Raji (cell line): ENCODE measurements around the gene EFEMP1.

Experiments
- POLR2A ChIP-seq: IDR thresholded peaks from 2 replicates; pipeline ENCODE4 v1.6.1; 2011; ENCODE audit warnings: low read depth, low read length, control low read depth; ENCODE audit not compliant: insufficient read depth

Gene EFEMP1

DNA sequence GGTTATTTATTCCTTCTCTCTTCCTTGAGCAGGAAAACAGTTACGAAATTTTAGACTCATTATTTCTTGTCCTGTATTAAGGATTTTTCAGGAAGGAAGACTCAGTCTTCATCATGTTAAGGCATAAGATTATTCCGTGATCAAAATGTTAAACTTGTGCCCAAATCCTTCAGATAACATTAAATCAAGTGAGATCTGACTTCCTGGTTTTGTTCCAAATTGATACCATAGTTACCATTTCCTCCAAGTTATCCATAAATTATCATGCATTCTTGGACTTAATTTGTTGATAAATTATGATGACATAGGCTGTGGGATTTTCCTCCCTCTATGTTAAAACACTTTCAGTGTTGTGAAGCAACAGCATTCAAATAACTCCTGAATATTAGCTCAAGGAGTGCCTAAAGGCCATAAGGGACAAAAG is 31.9 kb downstream of the EFEMP1 start:
- no peak for TF ChIP-seq POLR2A

DNA sequence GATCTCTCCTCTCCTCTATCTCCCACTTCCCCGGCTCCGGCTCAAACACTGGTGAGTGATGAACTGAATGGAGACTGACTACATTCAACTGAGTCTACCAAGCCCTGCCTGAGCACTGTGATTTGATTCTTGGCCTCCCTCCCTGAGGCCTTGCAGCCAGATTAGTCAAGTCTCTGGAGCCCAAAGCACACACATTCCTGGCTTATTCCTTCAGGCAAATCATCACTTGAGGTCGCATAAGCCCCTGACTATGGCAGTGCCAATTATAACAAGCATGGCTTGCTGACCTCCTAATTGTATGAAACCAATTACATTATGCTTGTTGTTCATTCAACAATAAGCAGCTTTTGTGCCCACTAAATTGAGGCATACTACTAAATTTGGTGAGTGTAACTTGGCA is 34.6 kb downstream of the EFEMP1 start:
- TF ChIP-seq POLR2A: no peak

DNA sequence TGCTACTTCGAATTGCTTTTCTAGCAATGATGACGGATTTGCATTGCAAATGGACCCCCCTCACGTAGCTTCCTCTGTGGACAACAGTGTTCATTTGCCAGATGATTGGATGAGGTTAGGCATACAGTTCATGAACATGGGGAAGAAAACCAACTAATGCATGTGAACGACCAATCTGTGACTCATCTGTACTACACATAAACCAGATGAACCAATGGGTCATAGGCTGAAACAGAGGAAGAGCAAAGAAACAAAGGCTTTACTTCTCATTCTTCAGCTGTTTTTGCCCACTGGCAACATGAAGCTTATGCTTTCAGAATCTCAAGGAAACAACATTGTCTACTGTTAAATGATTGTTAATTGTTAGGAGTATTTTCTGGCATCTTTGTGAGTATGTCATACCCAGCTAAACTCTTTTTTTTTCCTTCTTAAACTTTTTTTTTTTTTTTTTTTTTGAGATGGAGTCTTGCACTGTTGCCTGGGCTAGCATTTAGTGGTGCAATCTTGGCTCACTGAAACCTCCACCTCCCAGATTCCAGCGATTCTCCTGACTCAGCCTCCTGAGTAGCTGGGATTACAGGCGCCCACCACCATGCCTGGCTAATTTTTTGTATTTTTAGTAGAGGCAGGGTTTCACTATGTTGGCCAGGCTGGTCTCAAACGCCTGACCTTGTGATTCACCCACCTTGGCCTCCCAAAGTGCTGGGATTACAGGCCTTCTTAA is 35.5 kb downstream of the EFEMP1 start:
- TF ChIP-seq POLR2A: no peak

DNA sequence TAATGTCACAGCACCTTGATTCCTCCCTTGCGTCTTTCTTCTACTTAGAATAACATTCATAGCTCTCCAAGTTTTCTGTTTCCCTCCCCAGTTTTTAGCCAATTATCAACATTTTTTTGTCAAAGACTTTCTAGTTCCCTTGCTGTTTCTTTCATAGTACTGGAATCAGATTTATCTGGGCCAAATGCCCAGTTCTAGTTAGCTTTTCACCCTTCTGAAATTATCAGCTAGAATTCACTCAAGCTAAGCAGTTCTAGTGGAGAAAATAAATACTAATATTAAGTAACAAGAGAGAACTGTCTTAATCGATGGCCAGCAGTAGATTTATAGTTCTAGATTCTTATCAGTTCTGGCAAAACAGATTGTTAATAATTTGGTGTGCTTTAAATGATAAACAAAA is 36.2 kb downstream of the EFEMP1 start:
- TF ChIP-seq POLR2A: no peak

DNA sequence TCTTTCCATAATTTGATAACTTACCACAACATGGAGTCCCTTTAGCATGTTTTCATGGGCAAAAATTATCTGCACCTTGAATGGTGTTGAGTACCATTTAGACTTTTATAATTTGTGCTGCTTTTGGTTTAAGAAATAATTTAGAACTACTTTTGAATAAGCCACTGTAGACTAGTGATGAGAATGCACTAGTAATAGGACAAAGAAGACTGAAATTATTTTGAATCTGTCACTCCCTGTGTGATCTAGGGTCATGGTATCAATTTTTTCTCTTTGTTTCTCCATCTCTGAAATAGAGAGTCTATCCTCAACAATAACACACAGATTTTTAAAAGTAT is 37.7 kb downstream of the EFEMP1 start:
- no peak for TF ChIP-seq POLR2A

DNA sequence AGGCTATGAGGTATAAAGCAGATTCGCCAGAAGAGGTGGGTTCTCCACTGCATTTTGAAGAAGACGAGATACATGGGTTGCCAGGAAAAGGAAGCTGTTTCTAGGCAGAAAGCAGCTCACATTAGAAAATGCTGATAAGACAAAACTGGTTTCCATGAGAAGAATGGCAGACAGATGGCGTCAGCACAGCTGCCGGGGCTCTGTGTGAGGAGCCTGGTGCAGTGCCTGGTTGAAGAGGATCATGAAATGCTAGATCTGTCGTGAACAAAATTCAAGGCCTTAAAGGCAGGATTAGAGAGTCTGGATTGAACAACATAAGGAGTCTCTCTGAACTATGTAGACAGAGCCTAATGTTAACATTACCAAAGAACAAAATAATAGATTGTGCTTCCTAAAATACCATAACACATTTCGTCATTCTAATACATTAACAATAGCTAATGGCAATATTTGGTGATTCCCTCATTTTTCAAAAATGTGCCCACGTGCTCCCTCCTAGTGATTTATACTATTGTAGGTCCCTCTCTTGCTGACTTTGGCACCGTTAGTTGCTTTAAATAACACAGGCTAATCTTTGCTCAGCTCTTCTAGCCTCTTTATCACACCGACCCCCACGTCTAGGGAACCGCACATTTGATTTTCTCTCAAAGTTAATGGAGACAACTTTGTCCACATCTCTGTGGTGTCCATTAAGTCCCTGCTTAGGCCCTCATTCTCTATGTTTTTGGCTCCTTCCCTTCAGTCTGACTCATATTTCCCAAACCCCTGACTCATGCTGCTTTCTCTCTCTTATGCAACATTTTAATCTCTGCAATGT is 38.2 kb downstream of the EFEMP1 start:
- no peak for TF ChIP-seq POLR2A

DNA sequence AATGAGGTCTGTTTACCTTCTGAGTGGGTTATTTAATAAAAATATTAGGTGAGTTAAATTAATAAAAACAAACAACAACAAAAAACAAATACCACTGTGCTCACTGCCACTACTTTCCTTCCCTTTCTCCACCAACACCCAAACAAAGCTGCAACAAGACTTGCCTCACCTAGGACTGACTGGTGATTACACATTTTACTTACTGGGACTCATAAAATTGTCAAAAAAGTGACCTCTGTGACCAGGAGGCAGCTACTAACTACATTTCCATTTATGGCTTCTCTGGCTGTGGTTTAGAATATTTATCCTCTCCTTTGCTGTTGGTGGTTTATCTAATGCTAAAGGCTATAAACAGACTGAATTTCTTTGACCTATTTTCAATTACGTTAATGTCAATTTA is 39.8 kb downstream of the EFEMP1 start:
- TF ChIP-seq POLR2A: no peak

DNA sequence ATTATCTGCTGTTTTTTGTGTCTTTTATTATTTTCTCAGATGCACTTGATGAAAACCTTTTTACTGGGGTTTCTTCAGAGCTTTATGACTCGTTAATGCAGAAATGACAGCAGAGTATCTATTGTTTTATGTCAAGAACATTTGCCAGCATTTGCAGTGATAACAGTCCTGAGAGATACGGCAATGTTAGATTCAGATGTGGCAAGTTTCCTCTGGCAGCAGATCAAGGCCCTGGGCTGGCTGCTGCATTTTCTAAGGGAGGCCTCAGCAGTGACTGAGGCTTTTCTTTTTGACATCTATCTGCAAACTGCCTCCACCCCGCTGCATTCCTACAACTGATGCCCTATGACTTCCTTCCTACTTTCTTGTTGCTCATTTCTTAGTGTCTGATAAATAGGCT is 40.2 kb downstream of the EFEMP1 start:
- no peak for TF ChIP-seq POLR2A

DNA sequence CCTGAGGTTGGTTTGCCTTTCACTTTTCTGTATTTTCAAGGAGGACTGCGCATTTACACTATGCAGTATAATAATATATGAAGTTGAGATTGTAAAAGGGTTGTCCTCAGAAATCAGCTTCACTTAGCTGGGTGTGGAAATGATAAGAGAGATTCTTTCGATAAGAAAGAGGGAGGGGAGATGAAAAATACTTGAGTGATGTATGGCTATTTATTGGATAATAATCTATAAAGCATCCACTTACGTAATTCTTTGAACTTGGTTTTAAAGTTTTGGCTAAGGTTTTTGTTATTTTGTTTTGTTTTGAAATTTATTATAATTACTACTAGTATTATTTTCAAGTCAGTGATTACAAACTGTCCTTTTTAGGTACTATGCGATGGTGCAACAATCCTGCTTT is 40.6 kb downstream of the EFEMP1 start:
- no peak for TF ChIP-seq POLR2A

DNA sequence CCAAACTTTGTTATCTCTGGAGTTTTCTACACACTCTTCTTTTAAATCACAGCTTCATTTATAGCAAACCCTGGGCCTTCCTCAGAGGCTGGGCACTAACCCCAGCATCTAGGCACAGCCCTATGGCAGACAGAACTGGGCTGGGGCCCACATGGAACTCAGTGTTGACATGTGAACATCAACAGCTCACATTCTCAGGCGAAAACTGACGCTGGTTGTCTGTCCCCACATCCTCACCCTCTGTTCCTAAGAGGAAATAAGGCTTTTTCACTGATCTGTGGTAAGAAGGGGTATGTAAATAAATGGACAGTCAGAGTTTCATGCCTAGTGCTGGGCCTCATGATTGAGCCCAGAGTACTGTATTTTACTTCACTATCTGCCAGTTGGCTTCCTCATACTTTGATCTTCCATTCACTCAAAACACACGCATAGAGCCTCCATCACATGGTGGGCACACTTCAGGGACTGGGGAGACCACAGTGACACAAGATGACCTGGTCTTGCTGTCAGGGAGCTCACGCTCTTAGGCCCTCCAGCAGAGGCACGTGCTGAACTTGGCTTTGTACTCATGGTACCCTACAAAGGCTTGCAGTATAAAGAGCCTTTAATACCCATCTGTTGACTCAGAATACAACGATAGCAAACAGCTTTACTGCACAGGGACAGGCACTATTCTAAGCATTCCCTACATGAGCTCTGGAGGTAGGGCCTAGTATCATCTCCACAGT is 43.0 kb downstream of the EFEMP1 start:
- no peak for TF ChIP-seq POLR2A

DNA sequence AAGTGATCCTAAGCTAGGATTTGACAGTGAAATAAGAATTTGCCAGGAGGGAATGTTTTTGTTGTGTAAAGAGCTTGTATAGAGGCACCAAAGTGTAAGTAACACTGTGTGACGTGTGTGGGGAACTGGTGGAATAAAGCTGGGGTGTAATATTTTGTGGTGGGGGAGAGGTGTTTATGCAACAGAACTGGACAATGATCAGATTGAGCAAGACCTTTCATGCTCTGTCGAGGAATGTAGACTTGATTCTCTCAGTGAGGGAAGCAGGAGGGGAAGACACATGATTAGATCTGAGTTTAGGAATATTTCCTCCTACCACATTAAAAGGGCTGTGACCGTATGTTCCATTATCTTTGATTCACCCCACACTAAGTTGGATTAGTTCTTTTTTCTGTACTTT is 43.6 kb downstream of the EFEMP1 start:
- TF ChIP-seq POLR2A: no peak

DNA sequence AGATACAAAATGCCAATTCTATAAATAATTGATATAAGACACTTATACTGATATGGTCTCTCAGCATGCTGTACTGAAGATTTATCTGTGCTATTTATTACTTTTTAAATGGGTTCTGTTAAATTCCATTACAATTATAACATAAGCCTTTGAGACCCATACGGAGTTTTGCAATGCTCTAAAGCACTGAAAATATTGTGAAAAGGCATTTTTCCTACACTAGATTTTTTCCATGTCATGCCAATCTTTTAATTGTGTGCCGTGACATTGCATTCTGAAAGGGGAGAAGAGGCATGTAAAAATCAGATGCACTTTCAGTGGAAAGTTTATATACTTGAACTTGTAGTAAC is 46.5 kb downstream of the EFEMP1 start:
- no peak for TF ChIP-seq POLR2A

DNA sequence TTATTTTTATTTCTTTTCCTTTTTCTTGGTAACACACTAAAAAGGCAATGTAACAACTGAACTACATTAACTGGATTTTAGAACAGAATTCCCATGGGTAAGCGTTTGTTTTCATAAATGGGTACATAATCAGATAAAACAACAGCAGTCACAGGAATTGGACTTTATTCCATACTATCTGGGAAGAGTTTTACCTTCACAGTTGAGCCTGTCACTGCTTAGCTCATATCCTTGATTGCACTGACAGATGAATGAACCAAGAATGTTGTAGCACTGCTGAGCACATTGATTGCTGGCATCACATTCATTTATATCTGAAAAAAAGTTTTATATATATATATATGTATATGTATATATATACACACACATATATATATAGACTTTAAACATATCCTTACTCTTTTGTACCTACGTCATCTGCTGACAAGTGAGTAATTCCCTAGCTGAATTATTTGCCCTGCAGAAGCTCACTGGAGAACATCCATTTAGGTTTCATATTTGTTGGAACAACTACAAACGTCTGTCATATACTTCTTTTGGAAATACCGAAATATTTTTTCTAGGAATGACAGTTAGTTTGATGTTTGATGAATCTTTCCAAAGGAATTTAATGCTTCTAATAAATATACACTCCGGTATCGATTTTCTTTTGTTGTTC is 47.0 kb downstream of the EFEMP1 start:
- no peak for TF ChIP-seq POLR2A

DNA sequence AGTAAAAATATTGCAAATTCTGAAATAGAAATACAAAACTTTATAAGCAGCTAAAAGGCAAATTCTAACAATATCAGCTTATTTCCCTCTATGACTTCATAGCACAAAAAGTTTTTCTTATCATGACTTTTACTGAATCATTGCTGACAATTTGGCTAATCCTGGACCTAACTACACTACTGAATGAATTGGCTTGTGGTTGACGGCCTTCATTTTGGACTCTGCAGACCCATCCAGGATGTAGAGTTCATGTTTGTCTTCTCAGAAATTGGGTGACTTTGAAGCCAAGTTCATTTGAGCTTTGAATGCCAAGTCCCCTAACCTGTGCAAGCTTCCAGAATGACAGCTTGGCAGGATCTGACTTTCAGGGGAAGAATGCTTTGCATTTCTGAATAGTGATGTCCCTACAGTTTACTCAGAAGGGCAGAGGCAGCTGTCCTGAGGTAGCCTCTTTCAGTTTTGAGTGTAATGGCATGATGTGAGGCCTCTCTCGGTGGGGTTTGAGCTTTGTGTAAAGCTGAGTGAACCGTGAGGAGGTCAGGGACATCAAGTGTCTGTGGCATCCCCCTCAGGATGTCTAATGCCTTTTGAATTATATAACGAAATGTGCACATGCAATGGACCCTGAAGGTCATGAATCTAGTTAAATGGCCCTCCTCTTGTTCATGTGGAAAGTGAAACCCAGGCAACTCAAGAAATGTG is 48.0 kb downstream of the EFEMP1 start:
- TF ChIP-seq POLR2A: no peak

DNA sequence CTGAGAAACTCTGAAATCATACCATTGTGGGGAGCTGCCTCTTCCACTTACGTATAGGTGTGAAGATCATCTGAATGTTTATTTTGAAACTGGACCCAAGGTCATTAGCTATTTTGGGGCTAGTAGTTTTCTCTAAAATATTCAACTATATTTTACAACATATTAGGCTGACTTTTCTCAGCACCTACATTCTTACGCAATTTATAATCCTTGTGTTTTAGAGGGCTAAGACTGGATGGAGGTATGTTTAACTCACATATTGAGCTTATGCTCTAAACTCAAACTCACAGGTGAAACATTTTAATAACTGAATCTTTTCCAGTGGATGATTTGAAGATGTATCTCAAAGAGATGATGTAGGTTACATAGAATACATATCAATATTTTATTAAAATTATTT is 49.2 kb downstream of the EFEMP1 start:
- TF ChIP-seq POLR2A: no peak
